ENCODE results near the gene COL24A1.

The COL24A1 gene

DNA sequence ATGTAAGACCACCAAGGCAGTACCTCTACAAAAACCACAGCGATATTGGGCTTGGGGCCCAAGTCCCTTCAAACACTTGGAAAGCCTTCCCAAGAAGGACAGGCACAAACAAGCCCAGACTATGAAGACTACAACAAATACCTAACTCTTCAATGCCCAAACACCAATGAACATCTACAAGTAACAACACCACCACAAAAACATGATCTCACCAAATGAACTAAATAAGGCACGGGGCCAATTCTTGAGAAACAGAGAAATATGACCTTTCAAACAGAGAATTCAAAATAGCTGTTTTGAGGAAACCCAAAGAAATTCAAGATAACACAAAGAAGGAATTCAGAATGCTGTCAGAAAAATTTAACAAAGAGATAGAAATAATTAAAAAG, 86.8 kb downstream of the COL24A1 start:
- DNase-seq: no peak

DNA sequence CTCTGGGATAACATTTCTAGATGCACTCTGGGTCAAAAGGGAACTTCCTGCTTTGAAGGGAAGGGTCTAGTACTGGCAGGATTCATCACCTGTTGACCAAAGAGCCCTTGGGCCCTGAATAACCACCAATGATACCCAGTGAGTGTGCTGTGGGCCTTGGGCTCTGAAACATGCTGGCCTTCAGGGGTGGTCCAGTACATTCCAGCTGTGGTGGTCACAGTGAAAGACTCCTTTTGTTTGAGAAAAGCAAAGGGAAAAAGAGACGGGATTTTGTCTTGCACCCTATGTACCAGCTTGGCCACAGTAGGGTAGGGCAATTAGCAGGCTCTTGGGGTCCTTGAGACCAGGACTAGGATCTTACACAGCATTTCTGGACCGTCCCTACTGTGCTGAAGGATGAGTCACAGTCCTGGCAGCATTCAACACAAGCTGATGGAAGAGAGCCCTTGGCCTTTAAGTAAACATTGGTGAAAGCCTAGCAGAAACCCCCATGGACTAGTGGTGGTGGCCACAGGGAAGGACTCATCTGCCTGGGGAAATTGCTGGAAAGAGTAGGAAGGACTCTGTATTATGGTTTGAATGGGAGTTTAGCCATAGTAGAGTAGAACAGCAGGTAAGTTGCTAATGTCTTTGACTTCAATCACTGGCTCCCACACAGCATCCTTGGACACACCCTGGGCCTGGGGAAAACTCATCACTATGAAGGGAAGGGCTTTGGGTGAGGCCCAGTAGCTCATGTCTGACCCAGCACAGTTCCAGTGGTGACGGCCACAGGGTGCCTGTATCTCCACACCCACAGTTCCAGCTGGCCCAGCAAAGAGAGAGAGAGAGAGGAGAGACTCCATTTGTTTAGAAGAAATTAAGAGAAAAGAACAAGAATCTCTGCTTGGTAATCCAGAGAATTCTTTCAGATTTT, 87.5 kb downstream of the COL24A1 start:
- DNase-seq: no peak

DNA sequence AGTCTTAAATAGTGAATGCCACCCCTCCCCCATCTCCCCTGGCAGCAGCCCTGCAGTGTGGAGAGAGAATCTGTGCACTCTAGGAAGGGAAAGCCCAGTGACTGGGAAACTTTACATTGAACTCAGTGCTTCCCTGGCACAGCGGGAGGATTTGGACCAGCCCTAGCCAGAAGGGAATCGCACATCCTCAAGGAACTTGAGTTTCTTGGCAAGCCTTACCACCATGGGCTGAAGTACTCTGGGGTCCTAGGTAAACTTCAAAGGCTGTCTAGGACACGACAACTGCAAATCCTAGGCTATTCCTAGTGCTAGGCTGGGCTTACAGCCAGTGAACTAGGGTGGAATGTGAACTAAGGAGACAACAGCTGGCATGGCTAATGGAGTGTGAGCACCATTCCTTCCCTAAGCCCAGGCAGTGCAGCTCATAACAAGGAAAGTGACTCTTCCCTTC, 88.3 kb downstream of the COL24A1 start:
- no peak for DNase-seq

DNA sequence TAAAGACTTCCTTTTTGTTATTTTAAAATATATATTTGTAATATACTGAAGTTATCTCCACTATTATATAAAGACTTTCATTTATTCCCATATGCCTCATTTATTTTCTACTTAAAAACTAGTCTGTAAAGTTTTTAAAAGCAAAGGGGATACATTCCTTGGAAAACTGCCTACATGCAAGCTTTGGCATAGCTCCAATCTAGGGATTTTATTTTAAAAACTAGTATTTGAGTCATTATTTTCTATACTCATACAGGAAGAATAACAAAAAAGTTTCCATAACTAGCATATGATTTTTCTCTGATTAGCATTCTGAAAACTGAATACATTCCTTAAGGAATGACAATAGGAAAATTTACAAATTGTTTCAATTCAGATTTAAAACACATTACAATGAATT, 88.9 kb downstream of the COL24A1 start:
- DNase-seq: no peak

DNA sequence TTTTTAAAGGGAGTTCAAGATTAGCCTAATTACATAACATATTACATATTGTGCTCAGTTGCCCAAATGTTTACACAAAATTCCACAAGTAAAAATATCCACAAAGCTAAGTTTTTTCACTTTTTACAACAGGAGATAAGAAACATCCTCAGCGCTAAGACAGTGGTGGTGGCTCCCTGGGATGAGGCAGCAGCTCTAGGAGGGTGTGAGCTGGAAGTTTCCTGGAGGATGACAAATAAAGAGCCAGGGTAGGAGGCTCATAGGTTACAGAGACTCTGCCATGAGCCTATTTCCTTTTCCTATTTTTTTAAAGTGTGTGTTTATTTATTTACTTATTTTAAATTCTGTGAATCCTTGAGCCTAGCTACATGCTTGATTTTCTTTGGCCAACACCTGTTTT, 91.7 kb downstream of the COL24A1 start:
- no peak for DNase-seq

DNA sequence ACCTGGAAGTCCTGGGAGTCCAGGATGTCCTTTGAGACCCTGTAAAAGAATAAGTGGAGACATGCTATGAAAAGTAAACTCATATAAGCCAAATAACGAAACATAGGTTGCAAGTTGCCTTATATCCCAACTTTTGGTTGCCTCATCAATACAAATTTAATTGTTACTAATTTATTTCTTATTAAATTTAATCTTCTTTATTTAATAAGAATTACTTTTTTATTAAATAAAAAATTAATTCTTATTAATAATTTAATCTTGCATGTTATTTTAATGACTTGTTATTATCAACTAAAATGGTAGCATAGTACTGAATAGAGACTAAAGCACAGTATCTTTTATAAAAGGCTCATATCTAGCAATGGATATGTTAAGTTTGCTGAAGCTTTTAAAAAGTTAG, 92.9 kb downstream of the COL24A1 start:
- no peak for DNase-seq

DNA sequence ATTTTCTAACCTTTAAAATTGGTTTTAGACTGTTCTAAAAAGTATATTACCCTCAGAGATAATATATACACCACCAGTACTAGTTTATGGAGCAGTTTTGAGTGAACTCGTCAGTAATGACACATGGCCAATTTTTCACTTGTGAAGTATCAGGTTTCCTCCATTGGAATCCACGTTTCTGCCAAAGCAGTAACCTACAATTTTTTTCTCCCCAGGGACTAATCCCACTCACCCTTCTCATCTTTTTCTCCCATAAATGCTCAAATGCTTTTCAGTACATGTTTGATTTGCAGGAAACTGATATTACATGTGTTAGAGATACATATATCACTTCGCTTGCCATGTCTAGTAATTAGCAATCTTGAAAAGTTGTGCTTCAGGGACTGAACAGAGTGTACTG, 94.1 kb downstream of the COL24A1 start:
- DNase-seq: no peak

DNA sequence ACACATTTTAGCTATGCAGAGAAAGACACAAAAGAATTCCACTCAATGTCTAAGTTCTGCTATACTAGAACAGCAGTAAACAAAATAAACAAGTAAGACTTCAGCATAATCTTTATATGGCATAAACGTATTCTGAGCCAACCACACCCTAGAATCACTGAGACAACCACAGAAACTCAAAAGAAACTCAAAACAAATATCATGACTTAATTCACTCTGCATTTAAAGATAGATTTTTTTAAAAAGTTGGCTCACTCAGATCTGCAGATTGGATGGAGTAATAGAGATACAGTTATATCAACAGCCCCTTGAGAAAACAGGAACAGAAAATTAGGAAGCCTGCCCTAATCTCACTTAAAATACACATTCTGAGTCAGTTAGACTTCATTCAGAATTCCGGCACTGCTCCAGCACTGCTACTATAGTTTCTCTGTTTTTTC, 95.0 kb downstream of the COL24A1 start:
- DNase-seq: no peak

DNA sequence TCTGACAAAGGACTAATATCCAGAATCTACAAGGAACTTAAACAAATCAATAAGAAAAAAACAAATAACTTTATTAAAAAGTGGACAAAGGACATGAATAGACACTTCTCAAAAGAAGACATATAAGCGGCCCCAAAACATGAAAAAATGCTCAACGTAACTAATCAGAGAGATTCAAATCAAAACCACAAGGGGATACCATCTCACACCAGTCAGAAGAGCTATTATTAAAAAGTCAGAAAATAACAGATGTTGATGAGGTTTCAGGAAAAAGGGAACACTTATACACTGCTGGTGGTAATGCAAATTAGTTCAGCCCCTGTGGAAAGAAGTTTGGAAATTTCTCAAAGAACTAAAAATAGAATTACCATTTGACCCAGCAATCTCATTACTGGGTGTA, 102.2 kb downstream of the COL24A1 start:
- DNase-seq: no peak

DNA sequence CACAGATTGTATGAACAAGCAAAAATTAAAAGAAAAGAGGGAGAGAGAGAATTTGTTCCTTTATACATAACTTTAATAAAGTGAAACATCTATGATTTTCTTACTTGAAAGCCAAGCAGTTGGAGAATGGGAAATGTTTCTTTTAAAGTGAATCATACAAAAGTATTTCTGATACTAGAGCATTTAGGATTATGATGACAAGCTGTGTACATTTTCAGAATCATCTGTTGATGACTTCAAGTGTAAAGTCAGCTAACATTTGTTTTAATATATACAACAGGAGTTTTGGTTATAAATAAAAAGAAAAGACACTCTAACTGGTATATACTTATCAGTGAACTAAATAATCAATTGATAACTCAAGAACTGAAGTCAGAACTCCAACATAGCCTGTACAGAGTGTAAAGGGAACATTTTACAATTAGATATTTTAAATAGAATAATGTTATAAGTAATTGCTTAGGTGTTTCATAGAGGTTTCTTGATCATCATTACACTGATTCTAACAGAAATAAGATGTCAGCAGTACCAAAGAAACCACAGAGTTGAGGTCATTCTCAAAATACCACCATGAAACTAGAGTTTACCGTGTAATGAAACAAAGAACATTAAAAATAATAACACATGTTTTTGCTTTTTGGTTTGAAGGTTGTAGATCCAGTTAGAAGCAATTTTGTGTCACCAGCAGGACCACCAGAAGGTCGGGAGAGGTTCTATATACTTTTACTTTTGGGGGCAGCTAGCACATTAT, 103.4 kb downstream of the COL24A1 start:
- DNase-seq: no peak

DNA sequence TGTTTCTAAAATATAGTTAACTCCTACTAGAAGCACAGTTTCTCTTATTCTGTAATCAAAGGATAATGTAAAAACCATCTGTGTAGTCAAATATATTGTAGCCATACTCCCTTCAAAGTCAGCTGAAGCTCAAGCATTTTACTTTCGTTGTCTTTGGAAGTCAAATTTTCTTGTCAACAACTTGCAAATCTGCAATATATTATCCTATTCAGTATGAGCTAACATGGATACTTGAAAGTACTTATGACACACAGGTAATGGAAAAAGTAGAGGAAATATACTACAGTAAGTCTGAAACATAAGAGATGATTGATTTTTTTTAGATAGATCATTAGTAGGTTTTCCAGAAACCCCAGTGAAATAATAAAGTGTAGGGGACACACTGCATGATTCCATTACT, 121.5 kb downstream of the COL24A1 start:
- no peak for DNase-seq

DNA sequence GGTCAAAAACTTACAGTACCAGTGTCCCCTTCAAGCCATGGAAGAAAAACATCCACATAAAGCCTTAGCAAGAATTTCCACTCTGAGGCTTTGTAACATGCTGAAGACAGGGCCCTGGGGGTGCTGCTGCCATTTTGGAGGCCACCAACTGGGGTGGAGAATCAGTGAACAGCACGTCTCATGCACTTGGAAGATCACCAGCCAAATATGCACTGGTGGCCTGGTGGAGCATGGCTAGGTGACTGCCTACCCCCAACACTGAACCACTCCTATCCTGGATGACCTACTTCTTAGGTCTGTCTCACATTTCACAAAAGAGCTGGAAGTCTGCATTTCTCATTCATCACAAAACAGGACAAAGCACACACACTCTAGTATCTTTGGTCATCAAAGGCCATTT, 126.4 kb downstream of the COL24A1 start:
- no peak for DNase-seq

DNA sequence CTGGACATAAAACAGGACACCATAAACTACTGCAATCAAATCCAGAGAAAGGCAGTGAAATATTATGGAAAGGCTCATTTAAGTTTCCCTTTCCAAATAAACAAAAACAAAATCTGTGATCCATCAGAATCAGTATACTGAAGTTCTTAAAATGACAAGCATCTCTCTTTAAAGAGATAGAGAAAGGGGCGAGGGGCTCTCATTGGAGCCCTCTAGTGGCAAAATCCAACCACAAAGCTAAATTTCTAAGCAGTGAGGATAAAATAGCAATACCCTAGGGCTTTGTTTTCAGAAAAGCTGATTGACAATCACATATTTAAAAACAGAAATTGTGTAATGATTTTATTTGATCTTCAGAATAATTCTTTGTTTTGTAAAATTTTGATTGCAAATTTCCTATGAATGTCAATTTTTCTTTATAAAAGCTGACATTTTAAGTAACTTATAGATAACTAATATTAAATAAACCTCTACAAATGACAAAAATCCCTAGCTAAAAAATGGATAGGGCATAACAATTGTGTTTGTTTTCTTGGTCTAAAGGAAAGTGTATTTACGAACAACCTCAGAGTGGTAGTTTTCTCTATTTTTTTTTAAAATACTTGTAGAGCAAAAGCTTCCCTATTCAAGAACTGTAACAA, 138.2 kb downstream of the COL24A1 start:
- peak; percentile 16 for DNase-seq

DNA sequence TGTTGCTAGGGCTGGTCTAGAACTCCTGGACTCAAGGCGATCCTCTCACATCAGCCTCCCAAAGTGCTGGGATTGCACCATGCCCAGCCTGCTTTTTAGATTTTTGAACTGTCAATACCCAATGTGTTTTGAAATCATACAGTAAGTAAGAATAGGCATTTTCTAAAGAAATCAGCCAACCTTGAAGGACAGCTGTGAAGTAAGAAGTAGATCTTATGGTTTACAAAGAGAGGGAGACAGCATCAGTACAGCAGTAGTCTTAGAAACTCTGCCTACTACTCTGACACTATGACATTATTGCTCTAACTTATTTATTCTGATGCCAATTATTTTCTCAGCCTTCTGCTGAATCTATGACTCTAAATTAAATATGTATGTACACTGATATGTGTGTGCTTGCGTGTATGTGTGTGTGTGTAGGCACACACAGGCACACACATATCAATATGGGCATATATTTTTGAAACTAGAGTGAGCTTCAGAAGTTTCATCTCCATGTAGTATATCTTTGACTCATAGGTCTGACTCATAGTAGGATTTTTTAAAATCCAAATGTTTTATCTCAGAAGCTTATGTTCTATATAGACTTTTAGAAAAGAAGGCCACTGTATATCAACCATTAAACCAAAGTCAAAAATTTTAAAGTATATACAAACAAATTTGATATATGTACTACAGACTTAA, 140.4 kb downstream of the COL24A1 start:
- no peak for DNase-seq

DNA sequence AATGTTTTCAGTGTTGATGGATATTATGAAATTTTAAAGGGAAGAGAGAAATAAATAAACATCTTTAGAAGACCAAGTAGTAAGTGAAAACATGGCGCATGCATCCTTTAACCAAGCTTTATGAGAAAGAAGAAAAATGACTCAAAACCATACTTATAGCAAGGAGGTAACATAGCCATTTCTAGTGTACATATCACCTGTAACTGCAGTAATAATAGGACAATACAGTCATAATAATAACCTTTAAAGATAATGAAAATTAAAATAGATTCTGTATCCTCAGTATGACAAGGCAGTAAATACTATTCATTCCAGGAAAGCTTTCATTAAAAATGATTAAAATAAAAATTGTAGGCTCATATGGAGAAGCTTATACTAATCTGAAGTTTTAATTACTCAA, 141.2 kb downstream of the COL24A1 start:
- no peak for DNase-seq

DNA sequence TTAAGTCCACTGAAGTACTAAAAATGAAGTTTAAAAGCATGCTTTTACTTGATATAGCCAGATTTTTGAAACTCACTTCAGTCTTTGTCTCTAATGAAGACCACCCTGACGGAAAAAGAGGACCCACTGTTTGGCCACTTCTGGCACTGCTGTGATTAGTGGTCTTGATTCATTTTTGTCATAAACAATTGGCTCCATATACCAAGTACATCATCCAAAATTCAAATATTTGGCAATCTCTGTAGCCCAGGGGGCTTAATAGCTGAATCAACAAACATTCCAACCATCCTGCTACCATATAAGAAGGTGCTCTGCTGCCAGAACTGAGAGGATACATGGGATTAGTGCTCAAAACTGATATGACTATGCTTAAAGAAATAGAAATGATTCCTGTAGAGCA, 156.0 kb downstream of the COL24A1 start:
- DNase-seq: no peak

DNA sequence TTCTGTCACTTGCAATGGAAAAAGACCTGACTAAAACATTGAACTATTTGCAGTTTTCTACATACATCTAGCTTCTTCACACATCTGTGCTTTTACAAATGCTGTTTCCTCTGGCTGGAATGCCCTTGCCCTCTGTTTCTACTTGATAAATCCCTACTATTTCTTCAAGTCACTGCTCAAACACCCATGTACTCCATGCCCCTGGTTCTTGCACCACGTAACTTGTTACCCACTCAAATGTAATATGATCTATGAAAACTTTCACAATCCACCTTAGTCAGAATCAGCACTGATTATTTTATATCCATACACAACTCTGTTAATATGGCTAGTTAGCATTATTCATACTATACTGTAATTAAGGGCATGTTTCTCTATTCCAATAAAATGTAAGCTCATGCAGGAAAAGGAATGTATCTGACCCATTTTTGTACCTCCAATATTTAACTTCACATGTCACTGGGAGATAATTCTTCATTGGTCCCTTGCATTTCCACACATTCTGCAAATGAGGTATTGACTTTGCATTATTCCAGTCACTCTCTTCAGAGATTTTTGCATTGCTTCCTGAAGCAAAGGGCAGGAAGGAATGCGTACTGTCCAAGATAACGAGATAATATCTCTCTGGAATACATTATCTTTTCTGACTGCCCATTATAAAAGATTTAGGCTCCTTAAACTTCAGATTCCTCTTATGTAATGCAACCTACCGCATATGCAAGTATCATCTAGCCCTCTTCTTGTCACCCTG, 158.3 kb downstream of the COL24A1 start:
- no peak for DNase-seq

DNA sequence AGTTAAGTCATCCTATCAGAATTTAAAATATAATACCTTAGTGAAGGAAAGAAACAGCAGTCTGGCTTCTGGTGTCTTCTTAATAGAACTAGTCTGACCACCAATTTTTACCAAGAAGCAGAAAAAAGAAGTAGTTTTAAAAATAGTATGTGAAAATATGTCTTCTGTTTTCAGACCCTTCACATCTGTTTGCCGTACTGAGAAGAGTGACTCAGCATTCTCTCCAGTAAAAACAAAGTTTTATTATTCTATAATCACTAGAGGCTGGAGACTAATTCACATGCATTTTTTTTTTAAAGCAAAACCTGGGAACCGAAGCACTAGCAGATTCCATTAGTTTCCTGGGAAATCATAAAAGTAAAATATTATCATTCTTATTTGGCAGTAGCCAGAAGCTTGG, 163.8 kb downstream of the COL24A1 start:
- DNase-seq: no peak

DNA sequence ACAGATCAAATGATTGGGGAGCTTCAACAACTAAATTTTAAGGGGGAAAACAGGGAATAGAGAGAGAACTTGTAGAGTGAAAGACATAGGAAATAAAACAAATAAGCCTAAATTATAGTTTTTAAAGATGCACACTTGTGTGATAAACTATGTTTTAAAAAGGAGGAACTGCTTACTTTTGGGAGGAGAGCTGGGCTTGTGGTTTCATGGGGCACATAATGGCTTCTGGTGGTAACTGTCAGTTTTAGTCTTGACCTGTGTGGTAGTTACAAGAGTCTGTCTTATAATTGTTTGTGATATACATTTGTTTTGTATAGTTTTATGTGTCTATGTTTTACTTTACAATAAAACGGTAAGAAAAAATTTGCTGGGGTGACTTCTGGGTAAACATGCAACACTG, 165.3 kb downstream of the COL24A1 start:
- no peak for DNase-seq

DNA sequence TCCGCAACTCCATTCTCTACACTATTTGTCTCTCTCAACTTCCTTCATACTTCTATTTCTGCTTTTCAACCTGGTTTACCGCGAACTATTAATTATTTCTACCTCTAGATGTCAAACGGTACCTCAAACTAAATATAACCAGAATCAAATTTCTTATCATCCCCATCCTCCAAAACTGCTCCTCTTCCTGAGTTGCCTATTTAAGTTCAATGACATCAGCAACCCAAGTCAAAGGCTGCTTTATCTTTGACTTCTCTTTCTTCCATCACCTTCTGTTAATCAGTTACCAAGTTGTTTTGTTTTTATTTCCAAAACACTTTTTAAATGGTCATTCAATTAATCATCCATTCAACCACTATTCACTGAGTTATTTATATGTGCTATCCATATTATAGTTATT, 171.9 kb downstream of the COL24A1 start:
- DNase-seq: no peak

DNA sequence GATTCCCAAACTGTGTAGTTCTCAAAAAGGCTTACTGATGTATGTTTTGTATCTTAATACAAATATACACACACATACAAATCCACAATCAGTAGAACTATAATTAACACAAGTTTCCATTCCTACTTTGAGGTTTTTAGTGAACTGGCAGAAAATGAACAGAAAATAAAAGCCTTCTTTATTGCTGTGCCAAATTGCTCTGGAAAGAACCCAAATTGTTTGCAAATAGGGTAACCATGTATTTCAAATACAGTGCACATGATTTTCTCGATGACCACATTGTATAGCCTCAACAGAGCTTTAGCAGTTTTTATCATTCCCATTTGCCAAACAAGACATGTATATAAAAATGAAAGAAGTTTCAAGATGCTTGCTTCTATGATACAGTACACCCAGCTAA, 173.3 kb downstream of the COL24A1 start:
- no peak for DNase-seq

DNA sequence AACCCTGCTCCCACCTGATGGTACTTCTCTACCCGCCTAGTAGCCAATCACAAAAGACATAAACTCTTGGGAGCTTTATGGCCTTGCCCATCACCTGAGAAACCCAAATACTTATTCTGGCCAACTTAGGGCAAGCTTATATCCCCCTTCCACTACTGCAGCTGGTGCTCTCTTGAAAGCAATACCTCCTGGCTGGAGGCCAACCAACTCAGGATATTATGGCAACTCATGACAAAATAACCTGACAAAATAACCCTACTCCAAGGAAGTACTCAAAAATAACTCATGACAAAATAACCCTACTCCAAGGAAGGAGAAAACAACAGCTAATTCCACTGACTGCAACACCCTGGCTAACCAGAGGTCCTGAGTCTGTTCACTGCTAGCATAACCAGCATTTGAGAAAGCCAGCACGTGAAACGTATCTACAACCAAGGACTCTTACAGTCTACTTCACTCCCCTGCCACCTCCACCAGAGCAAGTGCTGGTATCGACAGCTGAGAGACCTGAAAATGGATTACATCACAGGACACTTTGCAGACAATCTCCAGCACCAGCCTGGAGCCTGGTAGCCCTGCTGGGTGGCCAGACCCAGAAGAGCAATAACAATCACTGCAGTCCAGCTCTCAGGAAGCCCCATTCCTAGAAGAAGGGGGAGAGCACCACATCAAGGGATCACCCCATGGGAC, 179.9 kb downstream of the COL24A1 start:
- DNase-seq: no peak
